ENCODE measurements around the gene SEMA6B.
A peak's percentile ranks its signal among the peaks of the same experiment; 100 is the strongest.

SEMA6B gene

GRCh38 chr19:4578552-4579248, 19.2 kb upstream of the SEMA6B start:
- Histone ChIP-seq H3K9me3 (ENCODE audit: control insufficient read depth, low read length) (no peaks in the 10 kb centered on the region), H3K4me3 (ENCODE audit: low read length) (no peak overlapping the region)
- no peak for DNase-seq (ENCODE audit: low read depth)

GRCh38 chr19:4577020-4577782, 17.7 kb upstream of the SEMA6B start:
- H3K9ac ChIP-seq (ENCODE audit: low read length) = no peak overlapping the region
- no peaks in the 10 kb centered on the region for H3K36me3 ChIP-seq (ENCODE audit: control insufficient read depth, insufficient read depth, low read length, severe bottlenecking)
- no peak for DNase-seq (ENCODE audit: low read depth)

More at GRCh38 chr19:4578552-4579248, 19.2 kb upstream of the SEMA6B start:
- H3K36me3 ChIP-seq (ENCODE audit: control insufficient read depth, insufficient read depth, low read length, severe bottlenecking) = no peaks in the 10 kb centered on the region
- H3K9ac ChIP-seq (ENCODE audit: low read length) = no peak overlapping the region
- peaks cover 31% of the 10 kb centered on the region for H3K27me3 ChIP-seq (replicated peaks; ENCODE audit: control insufficient read depth, insufficient read depth, low read length)
- H3K4me1 ChIP-seq (ENCODE audit: control insufficient read depth, insufficient read depth, low read length) = peaks cover 15% of the 10 kb centered on the region

GRCh38 chr19:4576016-4576933, 16.8 kb upstream of the SEMA6B start:
- Histone ChIP-seq H3K36me3 (ENCODE audit: control insufficient read depth, insufficient read depth, low read length, severe bottlenecking) (no peaks in the 10 kb centered on the region), H3K4me1 (ENCODE audit: control insufficient read depth, insufficient read depth, low read length) (peaks cover 15% of the 10 kb centered on the region), H3K4me3 (ENCODE audit: low read length) (no peak overlapping the region), H3K9ac (ENCODE audit: low read length) (no peak overlapping the region), H3K27me3 (replicated peaks; ENCODE audit: control insufficient read depth, insufficient read depth, low read length) (peaks cover 23% of the 10 kb centered on the region), H3K9me3 (ENCODE audit: control insufficient read depth, low read length) (no peaks in the 10 kb centered on the region)
- peak; percentile 76 for DNase-seq (ENCODE audit: low read depth)

More at GRCh38 chr19:4577020-4577782, 17.7 kb upstream of the SEMA6B start:
- Histone ChIP-seq H3K4me1 (ENCODE audit: control insufficient read depth, insufficient read depth, low read length) (peaks cover 15% of the 10 kb centered on the region), H3K4me3 (ENCODE audit: low read length) (no peak overlapping the region), H3K27me3 (replicated peaks; ENCODE audit: control insufficient read depth, insufficient read depth, low read length) (peaks cover 28% of the 10 kb centered on the region), H3K9me3 (ENCODE audit: control insufficient read depth, low read length) (no peaks in the 10 kb centered on the region)

- Histone ChIP-seq H3K27me3 (replicated peaks; ENCODE audit: control insufficient read depth, insufficient read depth, low read length) (peaks cover 26% of the 10 kb centered on the region), H3K4me1 (ENCODE audit: control insufficient read depth, insufficient read depth, low read length) (peaks cover 15% of the 10 kb centered on the region), H3K4me3 (ENCODE audit: low read length) (no peak overlapping the region), H3K9me3 (ENCODE audit: control insufficient read depth, low read length) (no peaks in the 10 kb centered on the region), H3K9ac (ENCODE audit: low read length) (peak overlapping the region; percentile 59), H3K36me3 (ENCODE audit: control insufficient read depth, insufficient read depth, low read length, severe bottlenecking) (no peaks in the 10 kb centered on the region)
- DNase-seq (ENCODE audit: low read depth) = peak; percentile 81
Measured at GRCh38 chr19:4575267-4576015, 16.0 kb upstream of the SEMA6B start.

- Histone ChIP-seq H3K9ac (ENCODE audit: low read length) (no peak overlapping the region), H3K36me3 (ENCODE audit: control insufficient read depth, insufficient read depth, low read length, severe bottlenecking) (no peaks in the 10 kb centered on the region), H3K27me3 (replicated peaks; ENCODE audit: control insufficient read depth, insufficient read depth, low read length) (peaks cover 14% of the 10 kb centered on the region), H3K4me3 (ENCODE audit: low read length) (no peak overlapping the region), H3K9me3 (ENCODE audit: control insufficient read depth, low read length) (no peaks in the 10 kb centered on the region), H3K4me1 (ENCODE audit: control insufficient read depth, insufficient read depth, low read length) (peaks cover 15% of the 10 kb centered on the region)
- no peak for DNase-seq (ENCODE audit: low read depth)
Measured at GRCh38 chr19:4573682-4574081, 14.2 kb upstream of the SEMA6B start.

GRCh38 chr19:4571305-4571917, 11.9 kb upstream of the SEMA6B start:
- H3K9me3 ChIP-seq (ENCODE audit: control insufficient read depth, low read length) = no peaks in the 10 kb centered on the region
- H3K36me3 ChIP-seq (ENCODE audit: control insufficient read depth, insufficient read depth, low read length, severe bottlenecking) = no peaks in the 10 kb centered on the region
- DNase-seq (ENCODE audit: low read depth) = no peak
- no peak overlapping the region for H3K4me3 ChIP-seq (ENCODE audit: low read length)
- no peak overlapping the region for H3K9ac ChIP-seq (ENCODE audit: low read length)
- H3K4me1 ChIP-seq (ENCODE audit: control insufficient read depth, insufficient read depth, low read length) = peaks cover 15% of the 10 kb centered on the region
- peaks cover 15% of the 10 kb centered on the region for H3K27me3 ChIP-seq (replicated peaks; ENCODE audit: control insufficient read depth, insufficient read depth, low read length)

GRCh38 chr19:4570916-4571304, 11.4 kb upstream of the SEMA6B start:
- DNase-seq (ENCODE audit: low read depth) = no peak
- Histone ChIP-seq H3K4me1 (ENCODE audit: control insufficient read depth, insufficient read depth, low read length) (peaks cover 14% of the 10 kb centered on the region), H3K4me3 (ENCODE audit: low read length) (no peak overlapping the region), H3K9me3 (ENCODE audit: control insufficient read depth, low read length) (no peaks in the 10 kb centered on the region), H3K36me3 (ENCODE audit: control insufficient read depth, insufficient read depth, low read length, severe bottlenecking) (no peaks in the 10 kb centered on the region), H3K9ac (ENCODE audit: low read length) (no peak overlapping the region), H3K27me3 (replicated peaks; ENCODE audit: control insufficient read depth, insufficient read depth, low read length) (peaks cover 20% of the 10 kb centered on the region)

GRCh38 chr19:4570402-4570801, 10.9 kb upstream of the SEMA6B start:
- H3K27me3 ChIP-seq (replicated peaks; ENCODE audit: control insufficient read depth, insufficient read depth, low read length) = peaks cover 20% of the 10 kb centered on the region
- no peak overlapping the region for H3K4me3 ChIP-seq (ENCODE audit: low read length)
- H3K4me1 ChIP-seq (ENCODE audit: control insufficient read depth, insufficient read depth, low read length) = peaks cover 9% of the 10 kb centered on the region
- no peak for DNase-seq (ENCODE audit: low read depth)
- no peaks in the 10 kb centered on the region for H3K36me3 ChIP-seq (ENCODE audit: control insufficient read depth, insufficient read depth, low read length, severe bottlenecking)
- no peaks in the 10 kb centered on the region for H3K9me3 ChIP-seq (ENCODE audit: control insufficient read depth, low read length)
- no peak overlapping the region for H3K9ac ChIP-seq (ENCODE audit: low read length)

- Histone ChIP-seq H3K4me3 (ENCODE audit: low read length) (no peak overlapping the region), H3K27me3 (replicated peaks; ENCODE audit: control insufficient read depth, insufficient read depth, low read length) (peaks cover 20% of the 10 kb centered on the region), H3K36me3 (ENCODE audit: control insufficient read depth, insufficient read depth, low read length, severe bottlenecking) (no peaks in the 10 kb centered on the region), H3K9me3 (ENCODE audit: control insufficient read depth, low read length) (no peaks in the 10 kb centered on the region), H3K4me1 (ENCODE audit: control insufficient read depth, insufficient read depth, low read length) (no peaks in the 10 kb centered on the region), H3K9ac (ENCODE audit: low read length) (no peak overlapping the region)
- DNase-seq (ENCODE audit: low read depth) = no peak
Measured at GRCh38 chr19:4568886-4569285, 9.4 kb upstream of the SEMA6B start.

GRCh38 chr19:4567584-4568071, 8.1 kb upstream of the SEMA6B start:
- Histone ChIP-seq H3K9me3 (ENCODE audit: control insufficient read depth, low read length) (no peaks in the 10 kb centered on the region), H3K27me3 (replicated peaks; ENCODE audit: control insufficient read depth, insufficient read depth, low read length) (peaks cover 20% of the 10 kb centered on the region), H3K4me1 (ENCODE audit: control insufficient read depth, insufficient read depth, low read length) (no peaks in the 10 kb centered on the region), H3K4me3 (ENCODE audit: low read length) (no peak overlapping the region), H3K36me3 (ENCODE audit: control insufficient read depth, insufficient read depth, low read length, severe bottlenecking) (no peaks in the 10 kb centered on the region), H3K9ac (ENCODE audit: low read length) (no peak overlapping the region)
- peak; percentile 61 for DNase-seq (ENCODE audit: low read depth)
